Activated T-helper 1 cell treated with anti-CD3 and anti-CD28 coated beads, Interleukin-12 subunit alpha, Interleukin-12 subunit beta, Interleukin-2, Interleukin-4 antibody, amounts not matched to agents 30 ng/mL and 10 ng/mL and 1 ng/mL, durations not matched to agents 14 hours and 24 hours and 36 hours (primary cell): ENCODE results near the gene C11orf52. TPM values are rescaled to one million over a fixed set of nuclear protein-coding genes. Genes with fewer than 3 reads are reported as not detected.

Source experiments
- DNase-seq: peaks from one replicate; pipeline ENCODE4 v3.0.0; 2021; ENCODE audit warnings: low spot score
- H3K27ac Mint-ChIP-seq: one replicate; pipeline ENCODE4 v1.8.0; 2021; ENCODE audit warnings: mild to moderate bottlenecking, mixed read lengths
- H3K27me3 Mint-ChIP-seq: one replicate; pipeline ENCODE4 v1.8.0; 2022; ENCODE audit warnings: mild to moderate bottlenecking, moderate library complexity, mixed read lengths; ENCODE audit not compliant: insufficient read depth
- H3K36me3 Mint-ChIP-seq: one replicate; pipeline ENCODE4 v1.8.0; 2021; ENCODE audit warnings: low read depth, mixed read lengths
- H3K4me1 Mint-ChIP-seq: one replicate; pipeline ENCODE4 v1.8.0; 2021; ENCODE audit warnings: low read depth, mixed read lengths
- H3K4me3 Mint-ChIP-seq: one replicate; pipeline ENCODE4 v1.8.0; 2021; ENCODE audit warnings: mild to moderate bottlenecking, moderate library complexity, mixed read lengths
- H3K9me3 Mint-ChIP-seq: one replicate; pipeline ENCODE4 v1.8.0; 2021; ENCODE audit warnings: mixed read lengths
- intact Hi-C: fragments of 100-400 bp; cut with micrococcal nuclease; formaldehyde crosslinking; loops from one replicate; pipeline ENCODE4 v1.15.1; 2024
- total RNA-seq: library from RNA; stranded (reverse); gene quantifications from 2 replicates; pipeline ENCODE4 v1.2.3, GENCODE V29; 2022

Gene C11orf52
- total RNA-seq, 1 donor from 2014 or later = not detected

DNA sequence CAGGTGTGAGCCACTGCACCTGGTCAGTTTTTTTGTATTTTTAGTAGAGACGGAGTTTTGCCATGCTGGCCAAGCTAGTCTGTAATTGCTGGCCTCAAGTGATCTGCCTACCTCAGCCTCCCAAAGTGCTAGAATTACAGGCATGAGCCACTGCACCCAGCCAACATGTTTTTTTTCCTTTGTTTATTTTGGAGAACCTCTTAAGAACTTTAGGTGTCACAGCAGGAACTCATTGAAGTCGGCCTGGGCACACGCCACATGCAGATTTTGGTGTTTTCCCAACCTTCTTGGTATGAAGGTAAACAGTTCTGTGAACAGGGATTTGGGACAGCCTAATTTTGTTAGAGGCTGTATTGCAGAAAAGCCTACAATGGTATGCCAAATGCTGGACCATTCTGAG is 27.8 kb downstream of the C11orf52 start:
- DNase-seq = no peak
- intact Hi-C loops = no loop called here
- Mint-ChIP-seq H3K9me3 (no peaks in the 10 kb centered on the region), H3K4me3 (no peak overlapping the region), H3K36me3 (peaks cover 12% of the 10 kb centered on the region), H3K27ac (no peak overlapping the region), H3K27me3 (no peaks in the 10 kb centered on the region), H3K4me1 (peaks cover 27% of the 10 kb centered on the region)

DNA sequence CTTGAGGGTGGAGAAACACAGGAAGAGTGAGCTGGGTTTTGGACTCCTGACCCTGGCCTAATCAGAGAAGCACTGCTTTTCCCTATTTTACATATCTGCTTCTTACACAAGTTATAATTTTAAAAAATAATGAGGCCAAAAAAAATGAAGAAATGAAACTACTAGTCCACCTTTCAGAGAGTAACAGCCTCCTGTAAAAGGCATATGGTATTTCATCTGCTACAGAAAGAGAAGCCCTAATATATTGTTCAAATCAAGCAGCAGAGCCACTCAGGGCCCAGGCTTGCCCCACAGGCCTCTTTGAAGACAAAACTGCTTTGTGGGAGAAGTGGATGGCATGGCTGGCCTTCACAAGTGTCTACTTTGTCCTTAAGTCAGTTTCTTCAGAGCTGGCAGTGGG is 28.4 kb downstream of the C11orf52 start:
- peaks cover 12% of the 10 kb centered on the region for H3K36me3 Mint-ChIP-seq
- no peaks in the 10 kb centered on the region for H3K9me3 Mint-ChIP-seq
- intact Hi-C loops = no loop called here
- peaks cover 27% of the 10 kb centered on the region for H3K4me1 Mint-ChIP-seq
- DNase-seq = no peak
- no peak overlapping the region for H3K4me3 Mint-ChIP-seq
- H3K27me3 Mint-ChIP-seq = no peaks in the 10 kb centered on the region
- H3K27ac Mint-ChIP-seq = no peak overlapping the region

DNA sequence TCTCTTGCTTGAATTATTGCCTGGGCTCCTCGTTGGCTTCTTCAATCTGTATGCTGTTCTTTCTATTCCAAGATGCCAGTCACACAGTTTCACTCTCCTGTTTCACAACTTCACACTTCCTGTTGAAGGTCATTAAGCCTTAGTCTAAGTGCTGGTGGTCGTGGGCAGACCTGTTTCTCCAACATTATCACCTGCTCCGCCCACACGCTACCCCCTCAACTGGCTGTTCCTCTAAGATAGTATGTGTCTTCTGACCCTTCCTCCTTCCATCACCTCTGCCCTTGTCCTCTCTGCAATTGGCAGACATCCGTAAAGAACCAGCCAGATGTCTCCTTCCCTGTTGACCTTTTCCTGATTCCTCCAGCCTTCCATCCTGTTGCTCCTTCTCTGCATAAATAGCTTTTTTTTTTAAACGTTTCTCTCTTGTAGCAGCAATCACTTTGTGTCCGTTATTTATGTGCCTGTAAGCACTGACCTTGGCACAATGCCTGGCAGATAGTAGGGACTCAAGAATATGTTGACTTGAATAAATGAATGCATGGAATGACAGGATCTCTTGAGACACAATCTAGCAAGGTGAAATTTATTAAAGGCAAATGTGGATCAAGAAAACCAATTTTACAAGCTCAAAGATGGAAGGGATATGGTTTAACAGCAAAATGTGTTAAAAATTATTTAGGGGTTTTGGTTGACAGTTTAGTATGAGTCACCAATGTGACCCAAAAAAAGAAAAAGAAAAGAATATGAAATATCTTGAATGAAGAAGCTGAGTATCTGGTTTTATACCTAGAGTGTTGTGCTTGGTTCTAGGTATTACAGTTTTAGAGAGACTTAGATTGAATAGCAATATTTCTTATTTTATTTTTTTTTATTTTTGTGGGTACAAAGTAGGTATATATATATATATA is 31.1 kb downstream of the C11orf52 start:
- Mint-ChIP-seq H3K4me1 (peaks cover 14% of the 10 kb centered on the region), H3K36me3 (peaks cover 9% of the 10 kb centered on the region), H3K27me3 (no peaks in the 10 kb centered on the region), H3K9me3 (no peaks in the 10 kb centered on the region), H3K4me3 (no peak overlapping the region), H3K27ac (peak overlapping the region; percentile 6)
- DNase-seq = no peak
- intact Hi-C loops = no loop called here

DNA sequence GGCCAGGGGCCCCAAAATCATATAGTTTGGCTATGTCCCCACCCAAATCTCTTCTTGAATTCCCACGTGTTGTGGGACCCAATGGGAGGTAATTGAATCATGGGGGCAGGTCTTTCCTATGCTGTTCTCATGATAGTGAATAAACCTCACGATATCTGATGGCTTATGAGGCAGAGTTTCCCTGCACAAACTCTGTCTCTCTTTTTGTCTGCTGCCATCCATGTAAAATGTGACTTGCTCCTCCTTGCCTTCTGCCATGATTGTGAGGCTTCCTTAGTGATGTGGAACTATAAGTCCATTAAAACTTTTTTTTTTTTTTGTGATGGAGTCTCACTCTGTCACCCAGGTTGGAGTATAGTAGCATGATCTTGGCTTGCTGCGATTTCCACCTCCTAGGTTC is 32.9 kb downstream of the C11orf52 start:
- Mint-ChIP-seq H3K4me3 (no peak overlapping the region), H3K27ac (no peak overlapping the region), H3K9me3 (no peaks in the 10 kb centered on the region), H3K27me3 (no peaks in the 10 kb centered on the region), H3K4me1 (peaks cover 9% of the 10 kb centered on the region), H3K36me3 (peaks cover 6% of the 10 kb centered on the region)
- intact Hi-C loops = no loop called here
- no peak for DNase-seq

DNA sequence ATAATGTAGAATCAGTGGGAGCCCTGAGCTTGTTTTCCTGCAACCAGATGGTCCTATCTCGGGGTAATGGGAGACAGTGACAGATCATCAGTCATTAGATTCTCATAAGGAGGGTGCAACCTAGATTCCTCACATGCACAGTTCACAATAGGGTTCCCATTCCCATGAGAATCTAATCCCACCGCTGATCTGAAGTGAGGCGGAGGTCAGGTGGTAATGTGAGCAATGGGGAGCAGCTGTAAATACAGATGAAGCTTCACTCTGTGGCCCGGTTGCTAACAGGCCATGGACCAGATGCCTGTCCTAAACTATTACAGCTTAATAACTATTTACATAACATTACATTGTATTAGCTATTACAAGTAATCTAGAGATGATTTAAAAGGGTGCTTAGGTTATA is 35.4 kb downstream of the C11orf52 start:
- peaks cover 9% of the 10 kb centered on the region for H3K4me1 Mint-ChIP-seq
- no peak overlapping the region for H3K4me3 Mint-ChIP-seq
- no peak for DNase-seq
- no peaks in the 10 kb centered on the region for H3K27me3 Mint-ChIP-seq
- peaks cover 6% of the 10 kb centered on the region for H3K36me3 Mint-ChIP-seq
- H3K27ac Mint-ChIP-seq = no peak overlapping the region
- H3K9me3 Mint-ChIP-seq = no peaks in the 10 kb centered on the region
- intact Hi-C loops = no loop called here

DNA sequence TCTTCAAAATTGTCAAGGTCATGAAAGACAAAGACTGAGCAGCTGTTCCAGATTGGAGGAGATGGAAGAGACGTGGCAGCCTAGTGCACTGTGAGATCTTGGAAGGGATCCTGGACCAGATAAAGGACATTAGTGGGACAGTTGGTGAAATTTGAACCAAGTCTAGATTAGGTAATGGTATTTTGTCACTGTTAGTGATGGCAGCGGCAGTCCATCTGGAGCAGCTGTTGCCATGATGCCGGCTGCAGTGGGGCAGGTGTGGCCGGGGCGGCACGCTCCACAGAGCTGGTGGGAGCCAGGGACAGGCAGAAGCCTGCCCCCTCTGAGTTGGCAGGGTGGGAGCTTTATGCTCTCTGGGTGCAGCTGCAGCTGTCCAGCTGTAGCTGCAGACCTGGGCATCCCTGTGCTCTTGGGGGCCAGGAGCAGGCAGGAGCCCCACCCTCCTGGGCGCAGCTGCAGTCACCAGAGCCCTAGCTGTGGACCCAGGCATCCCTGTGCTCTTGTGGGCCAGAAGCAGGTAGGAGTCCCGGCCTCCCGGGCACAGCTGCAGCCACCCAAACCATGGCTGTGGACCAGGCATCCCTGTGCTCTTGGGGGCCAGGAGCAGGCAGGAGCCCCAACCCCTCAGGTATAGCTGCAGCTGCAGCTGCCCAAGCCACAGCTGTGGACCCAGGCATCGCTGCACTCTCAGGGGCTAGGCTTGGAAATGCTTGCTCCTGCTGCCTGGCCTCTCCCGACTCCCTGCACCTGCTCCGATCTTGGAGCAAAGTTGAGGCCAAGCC is 39.1 kb downstream of the C11orf52 start:
- Mint-ChIP-seq H3K27me3 (no peaks in the 10 kb centered on the region), H3K4me3 (no peak overlapping the region), H3K9me3 (no peaks in the 10 kb centered on the region), H3K36me3 (peaks cover 3% of the 10 kb centered on the region), H3K4me1 (no peaks in the 10 kb centered on the region), H3K27ac (no peak overlapping the region)
- no peak for DNase-seq
- intact Hi-C loops = no loop called here

DNA sequence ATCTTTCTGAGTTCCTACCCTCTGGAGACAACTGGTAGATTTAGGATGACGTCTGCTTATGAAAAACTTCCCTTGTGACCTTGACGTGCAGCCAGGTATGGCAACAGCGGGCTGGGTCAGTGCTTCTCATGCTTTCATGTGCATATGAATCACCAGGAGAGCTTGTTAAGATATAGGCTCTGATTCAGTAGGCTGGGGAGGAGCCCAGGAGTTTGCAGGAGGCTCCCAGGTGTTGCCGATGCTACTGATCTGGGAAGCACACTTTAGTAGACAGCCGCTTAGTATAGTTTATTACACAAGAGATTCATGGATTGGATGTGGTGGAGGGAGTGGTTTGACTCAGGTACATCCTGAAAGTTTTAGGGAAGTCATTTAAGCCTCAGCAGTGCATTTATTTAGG is 42.2 kb downstream of the C11orf52 start:
- Mint-ChIP-seq H3K27ac (no peak overlapping the region), H3K9me3 (no peaks in the 10 kb centered on the region), H3K4me1 (no peaks in the 10 kb centered on the region), H3K27me3 (no peaks in the 10 kb centered on the region), H3K36me3 (peaks cover 4% of the 10 kb centered on the region), H3K4me3 (no peak overlapping the region)
- intact Hi-C loops = no loop called here
- no peak for DNase-seq

DNA sequence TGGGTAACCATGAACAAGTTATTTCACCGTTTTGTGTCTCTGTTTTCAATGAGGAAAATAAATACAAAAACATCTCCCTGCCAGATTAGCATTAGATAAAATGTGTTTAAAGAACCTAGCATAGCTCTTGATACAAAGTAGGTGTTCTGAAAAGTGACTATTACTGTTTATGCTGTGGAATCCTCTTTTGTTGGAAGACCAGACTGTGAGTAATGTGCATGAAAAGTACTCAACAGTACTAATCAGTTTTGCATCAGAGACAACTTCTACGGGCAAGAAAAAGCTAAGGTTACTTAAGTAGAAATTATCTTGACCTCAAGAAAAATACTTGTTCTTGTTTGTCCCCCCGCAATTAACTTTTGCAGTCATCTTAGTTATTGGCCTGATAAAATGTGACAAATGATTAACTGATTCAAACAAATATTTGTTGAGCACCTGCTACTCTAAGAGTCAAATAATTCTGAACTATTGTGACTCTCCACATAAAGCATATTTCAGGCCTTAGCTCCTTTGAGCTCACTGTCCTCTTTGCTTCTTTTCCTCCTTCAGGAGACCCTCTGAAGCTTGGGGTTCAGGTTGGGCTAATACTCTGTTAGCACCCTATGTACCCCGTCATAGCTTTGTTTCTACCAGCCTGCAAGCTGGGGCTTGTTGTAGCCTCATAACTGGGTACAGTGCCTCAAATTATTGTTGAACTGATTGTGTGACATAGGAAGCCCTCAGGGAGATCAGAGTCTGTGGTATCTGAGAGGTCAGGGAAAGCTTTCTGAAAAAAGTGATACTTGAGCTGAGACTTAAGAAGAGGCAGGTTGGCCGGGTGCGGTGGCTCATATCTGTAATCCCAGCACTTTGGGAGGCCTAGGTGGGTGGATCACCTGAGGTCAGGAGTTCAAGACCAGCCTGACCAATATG is 42.9 kb downstream of the C11orf52 start:
- intact Hi-C loops = loop anchor here (2.0 kb wide), 1 partner anchor 23 kb away; no protein-coding TSS in a partner anchor
- no peak overlapping the region for H3K27ac Mint-ChIP-seq
- no peak for DNase-seq

DNA sequence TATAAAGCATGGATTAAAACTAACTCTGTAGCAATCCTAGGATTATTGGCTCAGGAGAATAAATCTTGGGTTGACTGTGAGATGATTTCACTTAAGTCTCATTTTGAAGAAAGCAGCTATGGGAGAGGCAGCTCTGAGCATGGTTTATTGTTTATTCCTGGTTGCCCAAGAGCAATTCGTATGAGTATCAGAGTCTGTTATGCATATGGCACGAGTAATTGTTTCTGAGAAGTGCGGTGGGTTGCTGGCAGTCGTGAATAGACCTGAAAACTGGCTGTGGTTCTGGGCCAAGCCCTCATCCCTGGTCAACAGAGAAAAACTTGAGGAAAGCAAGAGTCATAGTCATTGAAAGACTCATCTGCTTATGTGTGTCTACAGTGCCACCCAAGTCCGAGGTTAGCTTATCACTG is 45.2 kb downstream of the C11orf52 start:
- H3K4me3 Mint-ChIP-seq = no peak overlapping the region
- intact Hi-C loops = loop anchor here (2.0 kb wide), 1 partner anchor 25 kb away; no protein-coding TSS in a partner anchor
- DNase-seq = no peak
- H3K36me3 Mint-ChIP-seq = peaks cover 18% of the 10 kb centered on the region
- H3K27ac Mint-ChIP-seq = no peak overlapping the region
- no peaks in the 10 kb centered on the region for H3K9me3 Mint-ChIP-seq
- H3K4me1 Mint-ChIP-seq = no peaks in the 10 kb centered on the region
- no peaks in the 10 kb centered on the region for H3K27me3 Mint-ChIP-seq

More for the DNA sequence above, 42.9 kb downstream of the C11orf52 start:
- Mint-ChIP-seq H3K4me1 (no peaks in the 10 kb centered on the region), H3K4me3 (no peak overlapping the region), H3K36me3 (peaks cover 4% of the 10 kb centered on the region), H3K27me3 (no peaks in the 10 kb centered on the region), H3K9me3 (no peaks in the 10 kb centered on the region)

DNA sequence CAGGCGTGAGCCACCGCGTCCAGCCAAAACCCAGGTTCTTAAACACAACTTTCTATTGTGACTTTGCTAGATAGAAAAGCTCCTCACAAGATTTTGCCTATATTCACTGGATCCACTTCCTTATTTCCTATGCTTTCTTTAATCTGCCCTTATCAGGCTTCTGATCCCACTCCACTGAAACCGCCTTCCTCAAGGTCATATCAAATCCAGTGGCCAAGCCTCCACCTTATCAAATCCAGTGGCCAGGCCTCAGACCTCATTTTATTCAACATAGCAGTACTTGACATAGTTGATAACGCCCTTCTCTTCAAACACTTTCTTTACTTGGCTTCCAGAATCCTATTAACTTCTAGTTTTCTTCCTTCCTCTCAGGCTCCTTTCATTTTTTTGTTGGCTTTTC is 48.0 kb downstream of the C11orf52 start:
- H3K27ac Mint-ChIP-seq = no peak overlapping the region
- no peaks in the 10 kb centered on the region for H3K27me3 Mint-ChIP-seq
- H3K4me1 Mint-ChIP-seq = no peaks in the 10 kb centered on the region
- intact Hi-C loops = no loop called here
- no peak overlapping the region for H3K4me3 Mint-ChIP-seq
- no peaks in the 10 kb centered on the region for H3K9me3 Mint-ChIP-seq
- DNase-seq = no peak
- H3K36me3 Mint-ChIP-seq = peaks cover 25% of the 10 kb centered on the region

DNA sequence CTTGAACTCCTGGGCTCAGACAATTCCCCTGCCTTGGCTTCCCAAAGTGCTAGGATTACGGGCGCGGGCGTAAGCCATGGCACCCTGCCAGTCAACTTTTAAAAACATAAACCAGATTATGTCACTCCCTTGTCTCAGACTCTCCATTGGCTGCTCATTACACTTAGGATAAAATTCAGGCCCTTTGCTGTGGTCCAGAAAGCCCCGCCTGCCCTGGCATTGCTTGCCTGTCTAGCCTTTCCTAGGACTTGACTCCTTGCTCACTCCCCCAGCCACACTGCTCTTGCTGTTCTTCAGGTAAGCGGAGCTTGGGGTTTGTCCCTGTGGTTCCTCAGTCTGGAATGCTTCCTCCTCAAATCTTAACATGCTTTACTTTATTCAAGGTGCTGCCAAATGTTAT is 48.9 kb downstream of the C11orf52 start:
- no peaks in the 10 kb centered on the region for H3K9me3 Mint-ChIP-seq
- no peaks in the 10 kb centered on the region for H3K27me3 Mint-ChIP-seq
- DNase-seq = no peak
- no peak overlapping the region for H3K4me3 Mint-ChIP-seq
- intact Hi-C loops = no loop called here
- H3K27ac Mint-ChIP-seq = no peak overlapping the region
- peaks cover 25% of the 10 kb centered on the region for H3K36me3 Mint-ChIP-seq
- H3K4me1 Mint-ChIP-seq = no peaks in the 10 kb centered on the region

DNA sequence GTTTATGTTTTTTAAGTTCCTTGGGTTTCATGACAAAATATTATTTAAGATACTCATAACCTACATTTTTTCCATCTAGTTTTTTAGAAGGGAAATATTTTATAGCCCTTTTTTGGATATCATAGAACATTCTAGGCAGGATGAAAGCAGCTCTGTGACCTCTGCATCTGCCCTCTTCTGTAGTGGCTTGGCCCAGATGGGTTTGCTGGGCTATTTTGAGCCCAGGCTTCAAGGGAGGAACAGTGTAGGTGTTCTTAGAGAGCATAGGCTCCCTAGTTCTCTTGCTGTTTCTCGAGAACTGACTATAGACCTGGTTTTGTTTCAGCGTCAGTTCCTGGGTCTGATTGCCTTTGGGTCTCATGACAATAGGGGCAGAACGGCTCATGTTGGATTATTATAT is 50.6 kb downstream of the C11orf52 start:
- intact Hi-C loops = no loop called here
- DNase-seq = no peak
- peaks cover 25% of the 10 kb centered on the region for H3K36me3 Mint-ChIP-seq
- no peaks in the 10 kb centered on the region for H3K9me3 Mint-ChIP-seq
- H3K4me3 Mint-ChIP-seq = no peak overlapping the region
- H3K4me1 Mint-ChIP-seq = no peaks in the 10 kb centered on the region
- H3K27ac Mint-ChIP-seq = no peak overlapping the region
- no peaks in the 10 kb centered on the region for H3K27me3 Mint-ChIP-seq
